A172 (cell line): Measurements from ENCODE around the gene STEAP2. TPM values are rescaled to one million over a fixed set of nuclear protein-coding genes. Genes with fewer than 3 reads are reported as not detected.

ENCODE experiments used
- DNase-seq: peaks from one replicate; pipeline ENCODE4 v3.0.0-alpha.2; 2015; ENCODE audit warnings: low spot score
- total RNA-seq: library from RNA; depleted of rRNA; stranded (reverse); fragments of >200 nt; shearing (Covaris generic); gene quantifications from 2 replicates; pipeline ENCODE4 v1.2.3, GENCODE V29; 2014

Gene STEAP2
- total RNA-seq, 1 experiment from 2014 or later, result 18.5 TPM

DNA sequence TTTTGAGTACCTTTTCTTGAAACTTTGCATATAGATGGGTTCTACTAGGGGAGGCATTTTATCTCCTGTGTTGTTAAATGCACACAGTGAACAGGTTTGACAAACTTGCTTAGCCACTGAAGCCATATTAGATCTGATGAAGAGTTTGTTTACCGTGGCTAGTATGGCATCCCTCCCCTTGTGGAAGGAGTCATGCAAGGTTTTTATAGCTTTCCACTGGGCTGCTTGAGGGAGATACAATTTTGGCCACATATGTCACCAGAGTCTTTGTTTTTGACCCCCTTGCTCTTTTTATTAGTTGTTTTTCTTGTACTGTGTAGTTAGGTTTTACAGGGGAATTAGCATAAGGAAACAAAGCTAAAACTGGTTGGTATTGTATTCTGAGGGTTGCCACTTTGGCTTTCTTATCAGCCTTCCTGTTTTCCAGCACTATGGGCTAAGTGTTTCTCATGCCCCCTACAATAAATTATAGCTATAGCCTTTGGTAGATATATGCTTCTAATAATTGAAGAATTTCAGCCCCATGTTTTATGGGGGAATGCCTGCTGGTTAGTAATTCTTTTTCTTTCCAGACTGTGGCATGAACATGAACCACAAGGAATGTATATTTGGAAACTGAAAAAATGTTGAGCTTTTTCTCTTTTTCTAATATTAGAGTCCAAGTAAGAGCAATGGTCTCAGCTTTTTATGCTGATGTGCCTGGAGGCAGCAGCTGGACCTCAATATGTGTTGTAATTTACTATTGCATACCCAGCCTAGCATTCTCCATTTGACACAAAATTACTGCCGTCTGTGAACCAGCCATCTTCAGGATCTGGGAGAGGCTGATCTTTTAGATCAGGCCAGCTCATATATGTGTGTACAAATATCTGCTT lies 18.4 kb upstream of the STEAP2 start:
- no peak for DNase-seq

DNA sequence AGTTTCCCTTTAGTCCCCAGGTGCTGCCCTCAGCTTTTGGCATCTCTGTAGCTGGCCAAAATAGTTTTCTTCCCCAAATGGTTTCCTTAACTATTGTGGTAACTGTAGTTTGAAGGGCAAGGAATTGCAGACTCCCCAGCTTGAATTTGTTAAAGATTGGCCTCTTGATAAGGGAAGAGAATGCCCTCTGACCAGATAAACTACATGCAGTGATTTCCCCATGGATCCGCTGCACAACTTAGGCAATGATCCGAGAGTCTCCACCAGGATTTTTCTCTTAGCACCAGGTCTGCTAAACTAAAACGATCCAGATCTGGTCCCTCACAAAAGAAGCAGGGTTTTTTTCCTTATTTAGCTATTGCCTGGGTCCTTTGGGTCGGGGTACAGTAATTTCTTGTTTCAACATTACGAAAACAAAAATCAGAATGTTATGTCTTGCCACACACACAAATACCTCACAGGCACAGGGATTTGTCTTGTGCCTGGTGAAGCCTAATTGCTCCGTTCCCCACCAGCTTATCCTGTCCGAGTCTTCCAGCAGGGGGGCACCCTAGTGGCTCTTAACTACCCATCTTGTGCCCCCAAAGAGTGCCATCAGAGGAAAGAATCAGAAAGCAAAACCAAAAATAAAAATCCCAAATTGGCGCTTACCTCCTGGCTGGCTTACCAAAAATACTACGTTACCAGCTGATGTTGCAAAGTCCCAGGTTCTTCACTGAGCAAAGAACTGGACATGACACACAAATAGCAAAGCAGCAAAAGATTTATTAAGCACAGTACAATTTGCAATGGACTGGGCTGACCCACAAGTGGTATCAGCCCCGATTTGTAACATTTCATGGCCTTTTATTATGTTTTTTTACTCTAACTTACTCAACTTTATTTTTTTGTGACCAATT lies 16.4 kb upstream of the STEAP2 start:
- no peak for DNase-seq

DNA sequence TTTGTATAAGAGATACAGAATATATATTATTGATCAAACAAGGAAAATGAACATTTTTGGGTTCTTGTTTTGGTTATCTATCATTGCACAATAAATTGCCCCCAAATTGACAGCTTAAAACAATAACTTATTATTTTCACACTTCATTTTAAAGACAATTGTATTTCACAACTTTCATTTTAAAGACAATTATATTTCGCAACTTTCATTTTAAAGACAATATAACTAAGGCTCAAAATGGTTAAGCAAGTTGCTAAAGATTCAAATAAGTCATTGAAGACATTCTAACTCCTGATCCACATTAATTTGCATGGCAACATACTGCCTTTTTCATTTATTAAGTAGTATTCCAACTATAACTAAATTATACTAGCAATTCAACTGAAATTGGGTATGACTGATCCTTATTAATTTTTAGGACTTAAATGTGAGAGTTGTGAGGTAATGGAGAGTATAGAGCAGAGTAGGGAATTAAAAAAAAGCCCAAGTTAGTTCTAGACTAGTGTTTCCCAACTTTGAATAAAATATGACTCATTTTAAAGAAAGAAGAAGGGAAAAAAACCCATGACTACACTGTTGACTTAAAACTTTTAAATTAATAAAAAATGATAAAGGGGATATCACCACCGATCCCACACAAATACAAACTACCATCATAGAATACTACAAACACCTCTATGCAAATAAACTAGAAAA lies 9.9 kb upstream of the STEAP2 start:
- no peak for DNase-seq

DNA sequence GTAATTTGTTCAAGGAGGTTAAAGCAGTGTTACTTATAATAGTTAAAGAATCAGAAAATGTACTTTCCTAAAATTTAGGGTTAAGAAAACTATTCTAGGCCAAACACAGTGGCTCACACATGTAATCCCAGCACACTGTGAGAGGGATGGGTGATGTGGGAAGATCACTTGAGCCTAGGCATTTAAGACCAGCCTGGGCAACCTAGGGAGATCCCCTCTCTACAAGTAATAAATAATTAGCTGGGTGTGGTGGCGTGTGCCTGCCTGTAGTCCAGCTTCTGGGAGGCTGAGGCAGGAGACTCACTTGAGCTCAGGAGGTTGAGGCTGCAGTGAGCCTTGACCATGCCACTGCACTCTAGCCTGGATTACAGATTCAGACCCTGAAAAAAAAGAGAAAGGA lies 3.6 kb upstream of the STEAP2 start:
- DNase-seq, result no peak

DNA sequence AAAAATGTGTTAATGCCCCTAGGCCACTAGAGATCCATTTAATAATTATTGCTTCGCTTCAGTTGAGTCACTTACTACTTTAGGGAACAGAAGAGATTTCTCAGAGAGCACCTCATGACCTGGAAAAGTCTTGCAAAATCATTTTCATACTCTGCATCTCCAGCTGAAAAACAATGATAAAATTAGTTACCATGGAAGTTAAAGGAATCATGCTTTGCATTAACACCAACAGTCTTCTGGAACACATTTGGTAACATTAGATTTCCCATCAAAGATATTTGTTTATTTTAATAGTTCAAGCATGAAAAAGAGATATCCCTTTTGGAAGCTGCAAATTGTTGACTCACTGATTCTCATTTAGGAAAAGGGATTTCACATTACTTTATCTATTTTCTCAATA lies 1.8 kb upstream of the STEAP2 start:
- DNase-seq, result no peak

DNA sequence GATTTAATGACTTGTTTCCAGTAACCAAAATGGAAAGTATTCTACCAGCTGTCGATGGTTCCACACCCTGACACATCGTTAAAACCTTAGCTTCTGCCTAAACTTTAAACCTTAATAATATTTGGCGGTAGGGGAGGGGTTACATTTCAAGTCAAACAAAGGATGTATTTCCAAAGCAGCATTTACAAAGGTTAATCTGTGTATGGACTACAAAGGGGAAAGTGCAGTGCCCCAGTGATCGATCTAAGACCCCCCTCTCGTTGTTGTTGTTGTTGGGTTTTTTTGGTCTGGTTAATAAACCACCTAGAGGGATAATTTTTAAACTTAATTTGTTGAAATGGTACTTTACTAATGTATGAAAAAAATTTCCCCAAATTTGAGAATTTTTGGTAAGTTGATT lies 1.1 kb upstream of the STEAP2 start:
- no peak for DNase-seq

DNA sequence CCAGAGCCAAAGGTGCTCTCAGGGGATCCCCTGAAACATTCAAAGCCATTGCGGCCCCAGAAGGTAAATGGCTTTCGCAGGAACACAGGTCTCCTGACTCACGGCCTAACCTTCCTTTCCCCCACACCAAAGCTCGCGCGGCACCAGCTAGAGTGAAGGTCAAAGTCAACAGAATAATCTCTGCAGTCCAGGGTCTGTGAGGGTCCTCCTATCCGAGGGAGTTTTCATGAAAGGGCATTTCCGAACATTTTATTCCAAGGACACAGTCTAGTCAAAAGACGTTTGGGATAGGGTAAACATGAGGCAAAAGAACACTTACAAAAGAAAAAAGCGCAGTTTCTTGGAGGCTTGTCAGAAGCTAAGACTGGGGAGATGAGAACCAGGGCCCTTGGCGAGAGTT lies 559 bp upstream of the STEAP2 start:
- no peak for DNase-seq

DNA sequence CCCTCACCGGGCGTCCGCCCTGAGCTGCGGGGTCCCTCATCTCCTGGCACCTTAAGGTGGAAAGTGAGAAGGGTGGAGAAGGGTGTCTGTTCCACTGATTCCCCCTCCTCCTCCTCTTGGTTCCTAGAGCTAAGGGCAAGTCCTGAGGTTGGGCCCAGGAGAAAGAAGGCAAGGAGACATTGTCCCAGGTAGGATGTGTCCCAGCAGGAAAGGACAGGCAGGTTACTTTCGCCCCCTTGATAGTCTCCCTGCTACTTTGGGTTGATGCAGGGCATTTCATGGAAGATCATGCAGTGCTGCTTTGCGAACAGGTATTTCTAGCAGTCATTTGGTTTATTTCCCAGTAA lies 582 bp downstream of the STEAP2 start:
- no peak for DNase-seq

DNA sequence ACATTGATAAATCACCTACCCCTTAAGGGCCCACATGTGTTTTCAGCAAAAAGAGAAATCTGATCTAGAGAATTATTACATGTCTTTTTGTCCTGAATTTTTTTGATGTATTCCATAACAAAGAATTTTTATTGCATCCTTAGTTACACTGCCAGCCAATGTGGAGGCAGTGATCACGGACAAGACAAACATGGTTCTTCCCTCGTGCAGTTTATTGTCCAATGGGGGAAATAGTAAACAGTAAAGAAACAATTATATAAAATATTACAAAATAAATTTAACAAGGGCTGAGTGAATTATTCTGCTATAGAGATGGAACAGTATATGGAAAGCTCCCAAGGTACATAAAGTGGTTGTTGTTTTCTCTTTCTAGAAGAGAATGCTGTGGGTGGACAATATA lies 2.0 kb downstream of the STEAP2 start:
- DNase-seq, result no peak

DNA sequence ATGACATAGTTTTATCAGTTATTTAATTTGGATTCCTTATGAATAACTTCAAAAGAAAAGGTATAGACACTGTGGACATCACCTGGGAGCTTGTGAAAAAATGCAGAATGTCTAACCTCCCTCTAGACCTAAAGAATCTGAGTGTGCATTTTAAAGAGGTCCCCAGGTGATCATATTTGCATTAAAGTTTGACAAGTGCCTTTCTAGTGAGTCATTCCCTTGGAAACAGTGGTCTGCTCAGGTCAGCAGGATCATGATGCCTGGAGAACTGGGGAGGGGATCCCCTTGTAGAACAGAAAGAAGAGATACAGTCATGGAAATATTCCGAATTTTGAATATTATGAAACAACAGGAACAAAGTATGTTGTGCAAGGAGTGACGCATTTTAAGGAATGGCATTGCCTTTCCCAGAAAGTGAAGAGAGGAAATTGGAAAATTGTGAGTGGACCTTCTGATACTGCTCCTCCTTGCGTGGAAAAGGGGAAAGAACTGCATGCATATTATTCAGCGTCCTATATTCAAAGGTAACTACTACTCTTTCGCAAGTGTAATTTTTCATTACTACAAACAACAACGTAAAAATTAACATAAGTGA lies 4.6 kb downstream of the STEAP2 start:
- no peak for DNase-seq

DNA sequence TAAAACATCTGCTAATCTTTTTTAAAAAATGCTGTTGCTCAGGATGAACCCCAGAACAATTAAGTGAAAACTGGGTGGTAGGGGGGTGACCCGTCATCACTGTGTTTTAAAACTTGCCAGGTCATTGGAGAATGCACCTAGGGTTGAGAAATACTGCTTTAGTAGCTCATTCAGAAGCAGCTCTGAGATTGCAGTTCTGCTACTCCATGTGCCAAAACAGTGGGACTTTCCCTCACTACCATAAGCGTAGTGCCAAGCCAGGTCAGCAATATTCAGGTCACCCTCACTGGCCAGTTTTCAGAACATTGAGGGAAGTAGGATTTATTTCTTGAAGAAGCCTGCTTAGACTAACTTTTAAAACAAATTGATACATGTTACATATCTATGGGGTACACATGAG lies 5.2 kb downstream of the STEAP2 start:
- no peak for DNase-seq

DNA sequence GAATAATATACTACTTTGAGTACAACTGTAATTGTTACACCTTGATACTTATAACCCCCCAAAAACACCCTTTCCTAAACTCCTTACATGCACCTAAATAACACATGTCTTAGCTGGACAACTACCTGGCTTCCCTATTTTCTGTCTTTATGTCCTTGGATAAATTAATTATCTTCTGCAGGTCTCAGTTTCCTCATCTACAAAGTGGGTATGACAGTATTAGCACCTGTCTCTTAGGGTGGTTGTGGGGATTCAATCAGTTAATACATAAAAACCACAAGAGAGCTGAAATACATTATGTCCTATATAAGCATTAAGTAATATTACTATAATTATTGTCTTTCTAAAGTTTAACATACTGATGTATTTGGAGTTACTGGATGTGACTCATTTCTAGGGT lies 10.8 kb downstream of the STEAP2 start:
- no peak for DNase-seq

DNA sequence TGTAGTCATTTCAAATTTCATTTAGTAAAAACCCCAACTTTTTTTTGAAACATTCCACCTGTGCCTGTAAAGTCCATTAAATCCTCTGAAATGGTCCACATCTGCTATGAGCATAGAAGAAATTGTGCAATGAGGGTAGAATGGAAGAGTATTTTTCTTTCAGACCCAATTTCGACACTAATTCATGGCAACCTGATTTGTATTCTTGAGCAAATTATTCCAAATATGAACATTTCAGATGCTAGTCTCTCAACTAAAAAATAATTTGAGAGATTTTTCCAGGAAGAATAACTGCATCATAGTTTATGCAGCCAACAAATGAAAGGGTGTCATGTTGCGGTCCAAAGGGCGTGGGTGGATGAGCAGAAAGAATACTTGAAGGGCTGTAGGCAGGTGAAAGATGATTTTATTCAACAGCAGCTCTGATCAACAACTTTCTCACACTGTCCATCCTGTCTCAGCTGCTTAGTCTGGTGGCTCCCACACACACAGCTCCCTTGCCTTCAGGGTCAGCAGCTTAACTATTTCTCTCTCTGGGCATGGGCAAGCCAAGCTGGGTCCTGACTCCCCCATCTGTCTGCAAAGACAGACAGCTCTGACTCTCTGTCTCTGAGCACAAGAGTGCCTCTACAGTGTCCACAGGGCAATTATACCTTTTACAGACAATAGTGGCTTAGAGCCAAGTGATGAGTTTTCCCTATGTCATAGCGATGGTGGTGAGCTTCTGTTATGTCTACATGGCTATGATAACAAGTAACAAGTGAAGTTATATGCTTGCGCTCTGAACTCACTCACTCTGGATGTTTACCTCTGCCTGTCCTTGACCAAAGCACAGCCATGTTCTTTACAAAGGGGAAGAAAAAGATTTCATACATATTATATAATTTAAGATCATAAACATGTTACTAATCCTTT lies 11.5 kb downstream of the STEAP2 start:
- no peak for DNase-seq

DNA sequence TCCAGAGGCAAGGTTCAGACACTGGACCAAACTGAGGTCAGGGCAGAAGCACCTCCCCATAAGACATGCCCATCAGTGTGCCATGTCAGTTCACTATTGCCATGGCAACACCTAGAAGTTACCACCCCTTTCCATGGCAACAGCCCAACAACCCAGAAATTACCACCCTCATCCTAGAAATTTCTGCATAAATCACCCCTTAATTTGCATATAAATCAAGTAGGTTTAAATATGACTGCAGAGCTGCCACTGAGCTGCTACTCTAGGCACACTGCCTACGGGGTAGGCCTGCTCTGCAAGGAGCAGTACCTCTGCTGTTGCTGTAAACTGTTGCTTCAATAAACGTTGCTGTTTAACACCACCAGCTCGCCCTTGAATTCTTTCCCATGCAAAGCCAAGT lies 12.7 kb downstream of the STEAP2 start:
- DNase-seq, result no peak

DNA sequence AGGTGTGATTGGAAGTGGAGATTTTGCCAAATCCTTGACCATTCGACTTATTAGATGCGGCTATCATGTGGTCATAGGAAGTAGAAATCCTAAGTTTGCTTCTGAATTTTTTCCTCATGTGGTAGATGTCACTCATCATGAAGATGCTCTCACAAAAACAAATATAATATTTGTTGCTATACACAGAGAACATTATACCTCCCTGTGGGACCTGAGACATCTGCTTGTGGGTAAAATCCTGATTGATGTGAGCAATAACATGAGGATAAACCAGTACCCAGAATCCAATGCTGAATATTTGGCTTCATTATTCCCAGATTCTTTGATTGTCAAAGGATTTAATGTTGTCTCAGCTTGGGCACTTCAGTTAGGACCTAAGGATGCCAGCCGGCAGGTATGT lies 13.6 kb downstream of the STEAP2 start:
- no peak for DNase-seq

DNA sequence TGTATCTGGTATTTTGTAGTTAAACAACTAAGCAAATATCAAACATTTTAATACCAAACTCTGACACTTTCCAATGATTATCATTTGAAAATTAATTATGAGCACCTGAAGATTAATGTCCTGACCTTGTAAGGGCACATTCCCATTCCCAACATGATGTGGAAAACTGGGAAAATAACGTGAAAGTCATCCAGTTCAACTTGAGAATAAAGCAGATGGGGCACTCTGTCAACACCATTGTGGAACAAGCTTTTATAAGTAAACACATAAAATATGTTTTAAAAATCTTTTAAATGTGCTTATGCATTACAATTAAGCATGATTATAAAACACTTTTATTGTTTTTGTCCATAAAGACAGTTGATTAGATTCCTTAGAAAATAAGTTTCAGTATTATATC lies 14.1 kb downstream of the STEAP2 start:
- DNase-seq, result no peak

DNA sequence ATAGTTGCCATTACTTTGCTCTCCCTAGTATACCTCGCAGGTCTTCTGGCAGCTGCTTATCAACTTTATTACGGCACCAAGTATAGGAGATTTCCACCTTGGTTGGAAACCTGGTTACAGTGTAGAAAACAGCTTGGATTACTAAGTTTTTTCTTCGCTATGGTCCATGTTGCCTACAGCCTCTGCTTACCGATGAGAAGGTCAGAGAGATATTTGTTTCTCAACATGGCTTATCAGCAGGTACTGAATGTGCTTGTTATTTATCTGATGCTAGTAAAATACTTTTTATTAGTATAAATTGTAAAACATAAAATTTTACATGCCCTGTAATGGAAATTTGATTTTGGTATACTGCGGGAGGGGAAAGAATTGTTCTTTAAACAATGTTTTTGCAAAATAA lies 15.7 kb downstream of the STEAP2 start:
- no peak for DNase-seq

DNA sequence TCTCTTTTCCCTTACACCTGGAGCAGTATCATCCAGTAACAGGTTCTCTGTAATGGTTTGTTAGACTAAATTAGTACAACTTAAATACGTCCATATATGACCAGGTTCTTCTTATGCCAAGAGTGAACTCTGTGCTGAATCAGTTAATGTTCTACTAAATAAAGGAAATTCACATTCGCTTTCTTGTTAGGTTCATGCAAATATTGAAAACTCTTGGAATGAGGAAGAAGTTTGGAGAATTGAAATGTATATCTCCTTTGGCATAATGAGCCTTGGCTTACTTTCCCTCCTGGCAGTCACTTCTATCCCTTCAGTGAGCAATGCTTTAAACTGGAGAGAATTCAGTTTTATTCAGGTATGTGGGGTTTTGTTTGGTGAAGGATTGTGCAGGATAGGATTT lies 18.1 kb downstream of the STEAP2 start:
- no peak for DNase-seq

DNA sequence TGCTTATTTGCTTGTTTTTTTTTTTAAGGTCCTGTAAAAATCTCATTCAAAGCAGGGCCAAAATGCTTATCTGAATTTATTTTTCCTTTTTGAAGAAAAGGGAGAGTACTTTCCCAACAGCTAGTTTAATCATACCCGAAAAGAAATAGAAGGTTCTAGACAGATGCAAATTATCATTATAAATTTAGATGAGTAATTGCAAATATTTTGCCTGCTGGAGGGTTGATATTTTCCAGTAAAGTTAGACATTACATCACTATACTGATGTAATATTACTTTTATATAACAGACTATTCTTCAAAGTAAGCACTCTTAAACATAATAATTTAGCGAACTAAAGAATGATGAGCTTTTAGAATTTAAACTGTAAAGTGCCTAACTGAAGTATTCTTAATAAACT lies 19.3 kb downstream of the STEAP2 start:
- no peak for DNase-seq

DNA sequence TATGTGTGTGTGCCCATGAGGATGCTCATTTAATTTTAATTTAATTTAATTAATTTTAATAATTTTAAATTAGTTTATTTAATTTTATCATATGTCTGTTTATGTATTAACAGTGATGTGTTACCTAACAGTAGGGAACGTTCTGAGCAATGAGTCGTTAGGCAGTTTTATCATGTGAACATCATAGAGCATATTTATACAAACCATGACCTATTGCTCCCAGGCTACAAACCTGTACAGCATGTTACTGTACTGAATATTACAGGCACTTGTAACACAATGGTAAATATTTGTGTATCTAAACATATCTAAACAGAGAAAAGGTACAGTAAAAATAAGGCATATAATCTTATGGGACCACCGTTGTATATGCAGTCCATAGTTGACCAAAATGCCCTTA lies 19.8 kb downstream of the STEAP2 start:
- DNase-seq, result no peak

DNA sequence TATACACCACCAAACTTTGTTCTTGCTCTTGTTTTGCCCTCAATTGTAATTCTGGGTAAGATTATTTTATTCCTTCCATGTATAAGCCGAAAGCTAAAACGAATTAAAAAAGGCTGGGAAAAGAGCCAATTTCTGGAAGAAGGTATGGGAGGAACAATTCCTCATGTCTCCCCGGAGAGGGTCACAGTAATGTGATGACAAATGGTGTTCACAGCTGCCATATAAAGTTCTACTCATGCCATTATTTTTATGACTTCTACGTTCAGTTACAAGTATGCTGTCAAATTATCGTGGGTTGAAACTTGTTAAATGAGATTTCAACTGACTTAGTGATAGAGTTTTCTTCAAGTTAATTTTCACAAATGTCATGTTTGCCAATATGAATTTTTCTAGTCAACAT lies 20.9 kb downstream of the STEAP2 start:
- no peak for DNase-seq
